A204.1 (cell line): ENCODE measurements around the gene HSFY2.
"Not testable (repeated sequence)": the region's sequence is repeated elsewhere in the genome, so short reads cannot be mapped to it uniquely, and the experiment has no call there.

Source experiments
- FAIRE-seq: peaks from 2 replicates; lab custom pipeline; 2012; peaks lifted over from hg19 to GRCh38; lab: Jason Lieb, UNC

The HSFY2 gene

GRCh38 chrY:18773635-18774034, at the start of gene HSFY2:
HSFY2 (minus strand) TSS chrY:18773735; CDS start chrY:18773618, 117 bp downstream.
- FAIRE-seq, result not testable (repeated sequence)

GRCh38 chrY:18815751-18816150, 42.2 kb upstream of the HSFY2 start:
- not testable (repeated sequence) for FAIRE-seq

GRCh38 chrY:18788757-18789406, 15.3 kb upstream of the HSFY2 start:
- FAIRE-seq, result not testable (repeated sequence)

GRCh38 chrY:18754077-18754476, 19.5 kb downstream of the HSFY2 start:
- not testable (repeated sequence) for FAIRE-seq

GRCh38 chrY:18753133-18753815, 20.3 kb downstream of the HSFY2 start:
- not testable (repeated sequence) for FAIRE-seq

- not testable (repeated sequence) for FAIRE-seq
Observed at GRCh38 chrY:18723714-18724113, 49.8 kb downstream of the HSFY2 start.
